ENCODE data around the gene YTHDF1.
"Not testable (repeated sequence)": the region's sequence is repeated elsewhere in the genome, so short reads cannot be mapped to it uniquely, and the experiment has no call there.

The YTHDF1 gene

DNA sequence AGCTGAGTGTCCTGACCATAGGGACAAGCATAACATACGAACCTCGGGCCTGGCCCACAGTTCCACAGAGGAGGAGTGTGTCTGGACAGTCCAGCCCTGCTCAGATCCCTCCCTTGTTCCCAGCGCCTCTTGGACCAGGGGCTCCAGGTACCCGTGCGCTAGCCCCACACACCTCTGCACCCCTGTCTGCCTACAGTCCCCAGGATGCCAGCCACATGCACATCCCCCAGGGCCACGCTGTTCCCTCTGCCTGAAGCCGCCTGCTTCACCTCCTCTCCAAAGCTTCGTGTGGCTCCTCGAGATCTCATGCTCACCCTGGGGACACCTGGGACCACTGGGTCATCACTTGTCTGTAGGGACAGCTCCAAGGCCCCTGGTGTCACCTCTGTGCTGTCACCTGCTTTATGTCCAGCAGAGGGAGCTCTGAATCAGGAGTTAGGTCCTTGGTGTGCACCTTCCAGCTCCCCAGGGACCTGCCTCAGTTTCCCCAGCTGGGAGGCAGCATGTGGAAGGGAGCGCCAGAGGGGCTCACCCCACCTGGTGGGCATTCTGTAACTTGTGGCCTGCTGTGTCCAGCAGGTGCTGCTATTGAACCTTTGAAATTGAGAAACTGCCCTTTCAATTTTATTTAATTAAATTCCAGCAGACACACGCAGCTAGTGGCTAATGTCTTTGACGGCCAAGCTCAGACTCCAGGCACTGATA, 7.3 kb upstream of the YTHDF1 start:
- Mint-ChIP-seq H3K4me1 (no peaks in the 10 kb centered on the region), H3K27ac (no peak overlapping the region), H3K9me3 (no peaks in the 10 kb centered on the region), H3K27me3 (peaks cover under 1% of the 10 kb centered on the region), H3K4me3 (no peak overlapping the region)
- ATAC-seq (peak; percentile 65), DNase-seq (peak; percentile 44 to 51)

DNA sequence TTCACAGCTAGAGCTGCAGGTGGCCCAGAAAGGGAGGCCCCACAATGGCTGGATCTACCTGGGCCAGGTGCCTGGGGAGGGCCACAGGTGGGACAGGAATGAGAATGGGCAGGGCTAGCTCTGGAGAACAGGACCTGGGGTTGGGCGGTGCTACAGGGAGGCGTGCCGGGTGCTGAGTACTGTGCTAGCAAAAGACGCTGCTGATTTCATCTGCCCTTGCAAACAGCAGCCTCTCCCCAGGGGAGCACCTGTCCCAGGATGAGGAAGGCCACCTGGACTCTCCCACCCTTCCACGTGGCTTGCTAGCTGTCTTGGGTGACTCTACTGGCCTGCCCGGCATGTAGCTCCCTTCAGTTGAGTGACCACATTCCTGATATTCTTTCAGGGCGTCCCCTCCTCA, 6.6 kb upstream of the YTHDF1 start:
- no peaks in the 10 kb centered on the region for H3K27me3 Mint-ChIP-seq
- H3K27ac Mint-ChIP-seq: peak overlapping the region in 1 of 2 donors; percentile 59
- no peak overlapping the region for H3K4me3 Mint-ChIP-seq
- DNase-seq (no peak), ATAC-seq (no peak)
- peaks cover under 1% of the 10 kb centered on the region for H3K4me1 Mint-ChIP-seq
- no peaks in the 10 kb centered on the region for H3K9me3 Mint-ChIP-seq

DNA sequence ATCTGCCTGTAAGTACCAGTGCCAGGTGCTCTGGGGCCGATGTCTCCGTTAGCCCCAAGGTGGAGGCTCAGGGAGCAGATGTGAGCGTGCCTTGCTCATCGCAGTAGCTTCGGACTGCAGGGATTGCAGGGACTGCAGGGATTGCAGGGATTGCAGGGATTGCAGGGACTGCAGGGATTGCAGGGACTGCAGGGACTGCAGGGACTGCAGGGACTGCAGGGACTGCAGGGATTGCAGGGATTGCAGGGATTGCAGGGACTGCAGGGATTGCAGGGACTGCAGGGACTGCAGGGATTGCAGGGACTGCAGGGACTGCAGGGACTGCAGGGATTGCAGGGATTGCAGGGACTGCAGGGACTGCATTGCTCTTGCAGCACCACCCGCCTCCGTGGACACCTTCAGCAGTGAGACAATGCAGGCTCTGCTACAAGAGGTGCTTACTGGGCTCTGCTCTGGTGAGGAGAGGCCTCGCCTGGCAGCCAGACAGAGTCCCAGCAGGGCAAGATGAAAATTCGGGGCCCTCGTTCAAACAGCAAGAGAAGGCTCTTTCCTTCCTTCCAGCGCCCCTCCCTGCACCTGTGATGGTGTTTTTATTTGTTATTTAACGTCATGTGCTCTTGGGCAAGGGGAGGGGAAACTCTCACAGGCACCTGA, 5.6 kb upstream of the YTHDF1 start:
- ATAC-seq, H3K27ac Mint-ChIP-seq, H3K27me3 Mint-ChIP-seq, H3K4me3 Mint-ChIP-seq, DNase-seq, H3K9me3 Mint-ChIP-seq: not testable (repeated sequence)
- H3K4me1 Mint-ChIP-seq: peaks cover 11% of the 10 kb centered on the region

DNA sequence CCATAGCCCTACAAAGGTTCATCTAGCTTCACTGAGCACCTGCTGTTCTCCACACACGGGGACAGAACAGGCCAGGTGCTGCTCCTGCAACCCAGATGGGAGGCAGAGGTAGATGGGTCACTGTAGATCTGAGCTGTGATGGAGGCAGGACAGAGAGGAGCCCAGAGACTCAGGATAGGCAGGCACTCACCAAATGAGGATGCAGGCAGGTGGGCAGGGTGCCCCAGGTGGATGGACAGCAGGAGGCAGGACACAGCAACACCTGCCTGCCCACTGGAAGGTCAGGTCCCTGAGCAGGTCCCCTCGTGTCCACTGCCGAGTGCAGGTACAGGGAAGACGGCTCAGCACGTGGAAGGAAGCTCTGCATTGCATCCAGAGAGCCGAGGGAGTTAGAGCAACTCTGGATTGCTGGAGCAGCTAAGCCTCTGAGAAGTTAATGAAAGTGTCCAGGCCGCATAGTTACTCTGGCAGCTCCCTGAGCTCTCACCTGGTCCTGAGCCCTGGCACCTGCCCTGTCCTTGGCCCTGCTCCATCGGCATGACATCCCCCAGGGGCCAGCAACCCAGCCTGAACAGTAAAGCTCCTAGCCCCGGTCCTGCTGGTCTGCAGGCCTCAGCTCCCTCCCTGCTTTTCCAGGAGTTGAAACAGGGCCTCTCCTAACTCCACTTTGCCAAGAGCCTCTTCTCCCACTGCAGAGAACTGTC, 4.9 kb upstream of the YTHDF1 start:
- H3K9me3 Mint-ChIP-seq: no peaks in the 10 kb centered on the region
- no peak overlapping the region for H3K27ac Mint-ChIP-seq

DNA sequence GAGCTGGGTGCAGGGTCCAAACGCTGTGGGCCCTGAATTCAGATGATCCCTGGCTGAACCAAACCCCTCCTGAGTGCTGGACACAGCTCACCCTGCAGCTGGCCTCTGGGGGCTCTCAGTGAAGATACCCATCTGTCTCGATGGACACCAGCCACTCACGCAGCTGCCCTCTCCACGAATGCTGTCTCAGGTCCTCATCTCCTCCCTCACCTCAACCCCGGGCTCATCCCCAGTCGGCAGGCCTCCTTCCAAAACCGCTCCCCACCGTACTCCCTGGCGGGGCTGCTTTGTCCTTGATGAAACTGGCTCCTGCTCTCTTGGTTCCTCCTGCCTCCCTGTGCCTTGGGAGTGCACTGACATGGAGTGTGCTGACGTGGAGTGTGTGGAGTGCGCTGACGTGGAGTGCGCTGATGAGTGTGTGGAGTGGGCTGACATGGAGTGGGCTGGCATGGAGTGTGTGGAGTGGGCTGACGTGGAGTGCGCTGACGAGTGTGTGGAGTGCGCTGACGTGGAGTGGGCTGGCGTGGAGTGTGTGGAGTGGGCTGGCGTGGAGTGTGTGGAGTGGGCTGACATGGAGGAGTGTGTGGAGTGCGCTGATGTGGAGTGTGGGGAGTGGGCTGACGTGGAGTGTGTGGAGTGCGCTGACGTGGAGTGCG, 4.1 kb upstream of the YTHDF1 start:
- no peaks in the 10 kb centered on the region for H3K9me3 Mint-ChIP-seq
- no peak overlapping the region for H3K27ac Mint-ChIP-seq
- H3K27me3 Mint-ChIP-seq: no peaks in the 10 kb centered on the region
- no peak for DNase-seq
- H3K4me3 Mint-ChIP-seq: no peak overlapping the region
- peaks cover 17% of the 10 kb centered on the region for H3K4me1 Mint-ChIP-seq
- ATAC-seq: no peak

More for the DNA sequence above, 4.9 kb upstream of the YTHDF1 start:
- DNase-seq: no peak
- Mint-ChIP-seq H3K27me3 (no peaks in the 10 kb centered on the region), H3K4me1 (peaks cover 12% of the 10 kb centered on the region), H3K4me3 (no peak overlapping the region)
- no peak for ATAC-seq

DNA sequence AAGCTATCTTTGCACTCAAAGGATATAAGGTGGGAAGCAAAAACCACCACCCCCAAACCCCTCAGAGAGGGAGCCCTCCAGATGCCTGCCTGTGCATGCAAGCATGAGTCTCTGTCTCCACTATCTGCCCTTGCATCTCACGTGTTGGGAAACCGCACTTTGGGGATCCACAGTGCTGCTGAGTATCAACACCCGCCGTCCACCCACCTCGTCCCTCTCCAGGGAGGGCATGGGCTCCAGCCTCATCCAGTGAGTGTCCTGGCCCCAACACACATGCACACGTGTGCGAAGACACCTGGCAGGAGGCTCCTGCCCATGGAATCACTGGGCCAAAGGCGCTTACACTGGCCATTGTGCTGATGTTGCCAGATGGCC, 3.5 kb upstream of the YTHDF1 start:
- ATAC-seq: no peak
- Mint-ChIP-seq H3K4me3 (no peak overlapping the region), H3K4me1 (peaks cover 23% of the 10 kb centered on the region)

DNA sequence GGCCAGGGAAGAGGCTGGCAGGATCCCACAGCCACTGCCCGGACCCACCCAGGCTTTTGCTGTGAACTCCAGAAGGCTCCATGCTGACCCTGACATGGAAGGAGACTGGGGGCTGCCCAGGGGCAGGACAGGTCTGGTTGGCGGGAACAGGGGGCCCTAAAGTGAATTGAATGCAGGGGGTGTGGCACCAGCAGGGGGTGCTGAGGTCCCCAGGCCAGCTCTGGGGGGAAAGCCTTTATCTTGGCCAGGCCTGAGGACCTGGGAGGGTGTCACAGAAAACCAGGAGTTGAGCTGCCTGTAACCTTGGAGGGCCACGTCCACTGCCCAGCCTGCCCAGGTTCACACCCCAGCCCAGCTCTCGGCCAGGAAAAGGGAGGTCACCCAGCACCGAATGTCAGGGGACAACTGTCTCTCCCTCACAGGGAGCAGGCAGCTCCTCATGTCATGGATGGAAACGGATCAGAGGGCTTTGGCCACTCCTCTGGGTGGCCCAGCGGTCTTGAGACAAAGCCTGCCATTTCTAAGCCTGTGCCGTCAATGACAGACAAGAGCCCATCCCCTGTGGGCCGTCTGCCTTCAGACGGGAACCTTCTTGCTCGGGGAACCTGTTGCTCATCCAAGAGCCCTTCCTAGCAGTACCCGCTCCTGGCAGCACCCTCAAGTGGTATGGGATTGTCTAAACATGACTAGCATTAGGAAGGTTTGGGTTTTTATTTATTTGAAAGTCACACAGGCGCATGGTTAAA, 2.9 kb upstream of the YTHDF1 start:
- Mint-ChIP-seq H3K9me3 (no peaks in the 10 kb centered on the region), H3K4me3 (no peak overlapping the region), H3K4me1 (peaks cover 28% of the 10 kb centered on the region), H3K27me3 (no peaks in the 10 kb centered on the region), H3K27ac (peak overlapping the region in 1 of 2 donors; percentile 57)
- DNase-seq (no peak), ATAC-seq (no peak)

More for the DNA sequence above, 3.5 kb upstream of the YTHDF1 start:
- H3K9me3 Mint-ChIP-seq: no peaks in the 10 kb centered on the region
- DNase-seq: no peak
- H3K27me3 Mint-ChIP-seq: no peaks in the 10 kb centered on the region
- no peak overlapping the region for H3K27ac Mint-ChIP-seq

DNA sequence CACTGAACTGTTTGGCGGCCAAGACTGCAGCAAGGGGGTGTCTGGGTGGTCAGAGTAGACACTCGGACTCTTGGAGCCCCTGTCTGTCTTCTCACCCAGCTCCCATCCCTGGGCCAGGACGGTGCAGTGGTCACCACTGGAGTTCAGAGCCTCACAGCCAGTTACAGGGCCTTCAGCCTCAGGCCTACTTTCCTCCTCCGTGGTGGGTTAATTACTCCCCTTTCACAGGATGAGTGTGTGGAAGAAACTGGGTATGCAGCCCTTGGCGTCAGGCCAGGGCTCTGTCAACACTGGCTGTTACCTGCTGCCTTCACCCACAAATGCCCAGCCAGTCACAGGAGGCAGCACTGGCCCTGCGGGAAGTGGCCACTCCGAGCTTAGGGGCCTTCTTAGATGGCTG, 1.8 kb upstream of the YTHDF1 start:
- DNase-seq (no peak), ATAC-seq (no peak)
- Mint-ChIP-seq H3K27ac (no peak overlapping the region), H3K27me3 (no peaks in the 10 kb centered on the region), H3K9me3 (no peaks in the 10 kb centered on the region), H3K4me1 (peaks cover 40% of the 10 kb centered on the region), H3K4me3 (no peak overlapping the region)

DNA sequence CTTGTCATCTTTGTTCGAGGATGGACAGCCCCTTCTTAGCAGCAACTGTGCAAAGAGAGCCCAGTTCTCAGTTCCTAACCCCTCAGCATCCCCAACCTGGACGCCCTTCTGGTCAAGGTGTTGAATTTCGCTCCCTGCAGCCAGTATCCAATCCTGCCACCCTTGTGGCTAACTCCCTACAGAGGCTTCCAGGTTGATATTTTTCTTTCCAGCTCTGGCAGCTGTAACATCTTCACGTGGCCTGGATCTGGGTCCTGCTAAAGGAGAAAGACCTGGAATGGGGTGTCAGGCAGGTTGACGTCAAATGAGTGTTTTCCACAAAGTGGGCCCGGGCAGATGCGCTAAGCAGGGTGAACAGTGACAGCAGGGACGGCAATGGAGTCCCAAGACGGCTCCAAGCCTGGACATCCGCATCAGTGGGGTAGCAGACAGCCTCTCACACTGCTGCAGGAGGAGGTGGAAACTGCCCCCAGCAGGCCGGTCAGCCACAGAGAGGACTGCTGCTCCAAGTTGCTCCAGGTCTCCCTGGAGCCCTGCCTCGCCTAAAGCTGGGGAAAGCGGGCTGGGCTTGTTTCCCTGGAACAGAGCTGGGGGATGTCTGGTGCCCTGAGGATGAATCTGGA, 1.0 kb upstream of the YTHDF1 start:
- ATAC-seq: no peak
- no peaks in the 10 kb centered on the region for H3K9me3 Mint-ChIP-seq
- H3K4me3 Mint-ChIP-seq: peak overlapping the region; percentile 85 to 87
- H3K4me1 Mint-ChIP-seq: peaks cover 48% of the 10 kb centered on the region
- peak overlapping the region; percentile 92 to 96 for H3K27ac Mint-ChIP-seq
- no peaks in the 10 kb centered on the region for H3K27me3 Mint-ChIP-seq
- DNase-seq: no peak

DNA sequence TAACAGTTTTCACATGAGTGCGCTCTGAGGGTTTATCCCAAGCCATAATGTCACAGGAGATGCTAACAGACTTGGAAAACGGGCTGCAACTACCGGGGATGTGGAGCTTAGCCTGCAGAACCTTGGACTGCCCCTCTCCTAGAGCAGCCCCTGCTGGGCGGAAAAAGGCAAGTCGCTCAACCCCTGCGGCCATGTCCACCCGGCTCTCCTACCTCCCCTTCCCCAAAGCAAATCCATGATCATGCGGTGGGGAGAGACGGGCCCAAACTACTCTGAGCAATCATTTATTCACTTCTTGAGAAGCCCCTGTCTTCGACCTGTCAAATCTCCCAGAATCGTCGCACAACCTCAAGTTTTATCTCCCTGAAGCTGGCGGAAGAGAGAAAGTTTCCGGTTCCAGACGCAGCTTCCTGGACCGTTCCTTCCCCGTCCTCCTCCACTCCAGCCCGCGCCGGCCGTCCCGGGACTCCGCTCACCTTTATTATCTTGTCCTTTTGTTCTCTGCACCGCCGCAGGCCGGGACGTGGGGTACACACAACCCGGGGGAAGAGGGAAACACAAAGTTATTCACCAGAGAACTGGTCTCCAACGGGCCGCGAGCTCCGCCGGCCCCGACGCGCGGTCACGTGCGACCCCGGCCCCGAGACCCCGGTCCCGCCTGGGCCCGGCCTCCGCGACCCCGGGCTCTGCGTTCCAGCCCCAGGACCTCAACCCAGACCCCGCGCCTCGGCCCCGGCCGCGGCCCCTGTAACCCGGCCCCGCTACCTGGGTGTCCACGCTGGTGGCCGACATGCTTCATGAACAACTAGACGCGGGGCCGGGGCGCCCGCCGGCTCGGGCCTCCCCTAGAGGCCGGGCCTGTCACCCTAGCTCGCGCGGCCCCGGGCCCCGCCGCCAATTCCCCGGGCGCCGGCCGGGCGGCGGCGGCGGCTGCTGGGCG, 560 bp downstream of the YTHDF1 start:
- Mint-ChIP-seq H3K27ac (peak overlapping the region; percentile 89 to 98), H3K4me3 (peak overlapping the region; percentile 89 to 97)
- peak in 1 of 2 donors; percentile 37 for DNase-seq

DNA sequence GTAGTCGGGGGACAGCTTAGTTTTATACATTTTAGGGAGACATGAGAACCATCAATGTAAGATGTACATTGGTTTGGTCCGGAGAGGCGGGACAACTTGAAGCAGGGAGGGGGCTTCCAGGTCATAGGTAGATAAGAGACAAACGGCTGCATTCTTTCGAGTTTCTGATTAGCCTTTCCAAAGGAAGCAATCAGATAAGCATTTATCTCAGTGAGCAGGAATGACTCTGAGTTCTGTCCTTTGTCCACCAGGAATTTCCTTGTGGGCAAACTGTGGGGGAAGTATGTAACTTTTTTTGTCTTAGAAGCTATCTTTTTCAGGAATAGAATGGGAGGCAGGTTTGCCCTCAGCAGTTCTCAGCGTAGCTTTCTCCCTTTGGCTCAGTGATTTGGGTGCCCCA, 1.4 kb downstream of the YTHDF1 start:
- ATAC-seq (no peak), DNase-seq (no peak)
- Mint-ChIP-seq H3K27ac (peak overlapping the region in 1 of 2 donors; percentile 77), H3K9me3 (no peaks in the 10 kb centered on the region), H3K4me1 (peaks cover 71% of the 10 kb centered on the region), H3K27me3 (no peaks in the 10 kb centered on the region), H3K4me3 (peak overlapping the region; percentile 89 to 97)

More for the DNA sequence above, 560 bp downstream of the YTHDF1 start:
- Mint-ChIP-seq H3K27me3 (no peaks in the 10 kb centered on the region), H3K9me3 (no peaks in the 10 kb centered on the region), H3K4me1 (peaks cover 63% of the 10 kb centered on the region)
- ATAC-seq: peak; percentile 40

DNA sequence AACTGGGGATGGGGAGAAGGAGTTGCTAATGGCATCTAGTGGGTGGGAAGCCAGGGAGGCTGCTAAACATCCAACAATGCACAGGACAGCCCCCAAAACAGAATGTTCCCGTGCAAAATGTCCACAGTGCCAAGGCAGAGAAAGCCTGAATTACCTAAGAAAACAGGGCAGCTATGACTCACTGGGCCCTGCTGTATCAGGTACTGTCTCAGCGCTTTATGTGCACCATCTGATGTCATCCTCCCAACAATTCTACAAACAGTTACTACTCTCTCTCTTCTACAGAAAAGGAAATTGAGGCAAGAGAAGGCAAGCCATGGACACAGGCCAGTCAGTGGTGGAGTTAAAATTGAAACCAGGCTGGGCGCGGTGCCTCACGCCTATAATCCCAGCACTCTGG, 3.1 kb downstream of the YTHDF1 start:
- DNase-seq (no peak), ATAC-seq (no peak)
- Mint-ChIP-seq H3K4me1 (peaks cover 83% of the 10 kb centered on the region), H3K4me3 (no peak overlapping the region), H3K27me3 (no peaks in the 10 kb centered on the region), H3K9me3 (no peaks in the 10 kb centered on the region), H3K27ac (peak overlapping the region in 1 of 2 donors; percentile 84)

DNA sequence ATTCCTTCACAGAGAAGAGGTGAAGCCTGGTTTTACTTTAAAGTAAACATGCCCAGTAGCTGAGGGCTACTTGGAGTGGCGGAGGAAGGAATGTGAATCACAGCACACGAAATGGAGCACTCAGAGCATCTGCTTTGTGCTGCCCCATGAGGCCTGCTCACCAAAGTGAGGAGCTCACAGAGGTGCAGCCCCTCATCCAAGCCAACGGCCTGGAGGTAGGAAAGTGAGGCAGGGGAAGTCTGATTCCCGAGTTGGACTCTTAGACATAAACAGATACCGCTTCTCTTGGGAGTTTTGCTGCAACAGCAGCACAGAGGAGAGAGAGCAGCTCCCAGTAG, 3.6 kb downstream of the YTHDF1 start:
- no peak for ATAC-seq
- peaks cover 84% of the 10 kb centered on the region for H3K4me1 Mint-ChIP-seq
- peak overlapping the region in 1 of 2 donors; percentile 79 for H3K27ac Mint-ChIP-seq
- H3K4me3 Mint-ChIP-seq: peak overlapping the region in 1 of 2 donors; percentile 22
- H3K27me3 Mint-ChIP-seq: no peaks in the 10 kb centered on the region
- DNase-seq: no peak
- H3K9me3 Mint-ChIP-seq: no peaks in the 10 kb centered on the region

DNA sequence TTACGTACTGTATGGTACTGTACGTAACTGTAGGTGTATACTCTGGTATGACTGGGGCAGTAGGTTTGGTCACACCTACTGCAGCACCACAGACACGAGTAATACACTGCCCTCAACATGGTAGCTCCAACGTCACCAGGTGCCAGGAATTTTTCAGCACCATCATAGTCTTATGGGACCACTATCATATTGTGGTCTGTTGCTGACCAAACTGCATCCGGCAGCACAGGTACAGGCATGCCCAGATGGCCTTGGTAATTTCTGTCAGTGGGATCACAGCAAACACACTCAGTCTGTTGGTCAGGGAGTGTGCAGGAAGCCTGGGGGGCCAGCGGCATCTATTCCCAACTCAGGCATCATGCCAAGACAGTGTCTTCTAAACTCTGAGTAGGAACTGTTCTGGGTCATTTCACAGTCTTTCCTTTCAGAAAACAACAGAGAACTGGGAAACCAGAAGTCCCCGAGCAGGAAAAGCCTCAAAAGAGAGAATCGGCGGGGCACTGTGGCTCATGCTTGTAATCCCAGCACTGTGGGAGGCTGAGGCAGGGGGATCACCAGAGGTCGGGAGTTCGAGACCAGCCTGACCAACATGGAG, 5.8 kb downstream of the YTHDF1 start:
- Mint-ChIP-seq H3K4me1 (peaks cover 80% of the 10 kb centered on the region), H3K27ac (peak overlapping the region in 1 of 2 donors; percentile 82)

More for the DNA sequence above, 5.8 kb downstream of the YTHDF1 start:
- Mint-ChIP-seq H3K4me3 (no peak overlapping the region), H3K27me3 (no peaks in the 10 kb centered on the region), H3K9me3 (no peaks in the 10 kb centered on the region)
- ATAC-seq: no peak
- DNase-seq: no peak

Data from stimulated activated naive CD8-positive, alpha-beta T cell treated with anti-CD3 and anti-CD28 coated beads, Interleukin-15, amount 100 ng/mL, for 72 hours (primary cell).